T-helper 22 cell (primary cell): ENCODE results near the gene CENPP.

ENCODE experiments used
- DNase-seq: peaks from one replicate; pipeline ENCODE4 v3.0.0-alpha.2; 2020; ENCODE audit warnings: low read depth

The CENPP gene

GRCh38 chr9:92508018-92508820, 182.5 kb downstream of the CENPP start:
- DNase-seq, result no peak

GRCh38 chr9:92509050-92509449, 183.3 kb downstream of the CENPP start:
- DNase-seq, result no peak

- no peak for DNase-seq
These were observed 185.0 kb downstream of the CENPP start for GRCh38 chr9:92510747-92511146.

- DNase-seq, result no peak
These were observed 186.9 kb downstream of the CENPP start for GRCh38 chr9:92512622-92513021.

- no peak for DNase-seq
These were observed 187.6 kb downstream of the CENPP start for GRCh38 chr9:92513349-92513748.

- DNase-seq, result no peak
These were observed 188.9 kb downstream of the CENPP start for GRCh38 chr9:92514635-92515034.

- DNase-seq, result no peak
These were observed 190.8 kb downstream of the CENPP start for GRCh38 chr9:92516521-92516920.

- DNase-seq, result no peak
These were observed 191.3 kb downstream of the CENPP start for GRCh38 chr9:92517046-92517445.

- DNase-seq, result no peak
These were observed 192.4 kb downstream of the CENPP start for GRCh38 chr9:92518199-92518598.

- DNase-seq, result no peak
These were observed 195.1 kb downstream of the CENPP start for GRCh38 chr9:92520837-92521236.

- DNase-seq, result no peak
These were observed 197.5 kb downstream of the CENPP start for GRCh38 chr9:92522983-92523970.

- DNase-seq, result no peak
These were observed 199.1 kb downstream of the CENPP start for GRCh38 chr9:92524881-92525280.

GRCh38 chr9:92525306-92525705, 199.6 kb downstream of the CENPP start:
- no peak for DNase-seq

GRCh38 chr9:92527291-92527828, 201.6 kb downstream of the CENPP start:
- no peak for DNase-seq

GRCh38 chr9:92527832-92528521, 202.2 kb downstream of the CENPP start:
- DNase-seq, result no peak

- DNase-seq, result no peak
These were observed 202.7 kb downstream of the CENPP start for GRCh38 chr9:92528522-92528849.

GRCh38 chr9:92529124-92529523, 203.4 kb downstream of the CENPP start:
- DNase-seq, result no peak

- DNase-seq, result no peak
These were observed 205.1 kb downstream of the CENPP start for GRCh38 chr9:92530893-92531292.

GRCh38 chr9:92534204-92534603, 208.5 kb downstream of the CENPP start:
- no peak for DNase-seq

- DNase-seq, result no peak
These were observed 208.9 kb downstream of the CENPP start for GRCh38 chr9:92534674-92535073.

GRCh38 chr9:92535940-92536850, 210.4 kb downstream of the CENPP start, which contains the start of gene ECM2:
ECM2 (minus strand) TSS chr9:92535990; CDS start chr9:92522866, 13,124 bp downstream.
- no peak for DNase-seq
